HepG2 (cell line): ENCODE results near the gene PMFBP1. TPM values are rescaled to one million over a fixed set of nuclear protein-coding genes. Genes with fewer than 3 reads are reported as not detected.

Experiments
- IKZF4 ChIP-seq: sonication (generic); formaldehyde crosslinking; IDR thresholded peaks from 2 replicates; pipeline ENCODE4 v1.5.1; 2020; ENCODE audit warnings: borderline replicate concordance, mild to moderate bottlenecking, low read depth, missing genetic modification reagents; ENCODE audit errors: not compliant biosample characterization
- KDM2A ChIP-seq: sonication (generic); formaldehyde crosslinking; IDR thresholded peaks from 2 replicates; pipeline ENCODE4 v1.4.0; 2020; ENCODE audit warnings: low read depth, missing genetic modification reagents, borderline replicate concordance
- SATB2 ChIP-seq: sonication (generic); formaldehyde crosslinking; IDR thresholded peaks from 2 replicates; pipeline ENCODE4 v1.5.0; 2020; ENCODE audit warnings: missing genetic modification reagents
- SIN3A ChIP-seq: IDR thresholded peaks from 2 replicates; pipeline ENCODE4 v1.6.1; 2011; ENCODE audit warnings: low read depth, mild to moderate bottlenecking, control low read depth, low read length, borderline replicate concordance
- ZBTB1 ChIP-seq: sonication (generic); formaldehyde crosslinking; IDR thresholded peaks from 2 replicates; pipeline ENCODE4 v1.4.0; 2020; ENCODE audit warnings: missing genetic modification reagents, borderline replicate concordance
- ZFX ChIP-seq: sonication (generic); formaldehyde crosslinking; IDR thresholded peaks from 2 replicates; pipeline ENCODE4 v1.4.0; 2020; ENCODE audit warnings: mild to moderate bottlenecking, low read depth, missing genetic modification reagents, moderate library complexity
- ZNF263 ChIP-seq: sonication (generic); formaldehyde crosslinking; IDR thresholded peaks from 2 replicates; pipeline ENCODE4 v1.4.0; 2020; ENCODE audit warnings: missing genetic modification reagents
- ZNF335 ChIP-seq: sonication (generic); formaldehyde crosslinking; IDR thresholded peaks from 2 replicates; pipeline ENCODE4 v1.4.0; 2020; ENCODE audit warnings: missing genetic modification reagents
- ZNF343 ChIP-seq: sonication (generic); formaldehyde crosslinking; IDR thresholded peaks from 2 replicates; pipeline ENCODE4 v1.4.0; 2020; ENCODE audit warnings: mild to moderate bottlenecking, missing genetic modification reagents
- ZNF567 ChIP-seq: sonication (generic); formaldehyde crosslinking; IDR thresholded peaks from 2 replicates; pipeline ENCODE4 v1.8.1; 2023; ENCODE audit warnings: mild to moderate bottlenecking, missing genetic modification reagents, borderline replicate concordance
- polyA plus RNA-seq, 8 experiments: library from polyadenylated mRNA; depleted of rRNA in 3 of 8; stranded (reverse) in 7 of 8; unstranded in 1 of 8; fragments of >200 nt; fragmentation: Illumina TruSeq in 4 of 8; extraction: Trizol in 4 of 8; gene quantifications; 2 replicates each; pipeline versions ENCODE4 v1.2.1 to v1.2.3, GENCODE V29; 2011 to 2016; ENCODE audit warnings: low read depth in 4 of 8, missing spikeins in 1 of 8, mixed read lengths in 1 of 8; ENCODE audit not compliant: insufficient read depth in 1 of 8
- total RNA-seq, 5 experiments: library from RNA; depleted of rRNA; stranded (reverse); fragments of >200 nt; fragmentation: Illumina TruSeq; extraction: Trizol; gene quantifications; 2 replicates each; pipeline ENCODE4 v1.2.3, GENCODE V29; 2016; ENCODE audit warnings: low read depth in 1 of 5
- TF ChIP-seq, protein P1 (sequence below), 2 experiments: sonication (generic) in 1 of 2; formaldehyde crosslinking in 1 of 2; IDR thresholded peaks; 2 replicates each; pipeline versions ENCODE4 v1.4.0 to v1.6.1; 2018 to 2020; ENCODE audit warnings: missing genetic modification reagents in 2 of 2, borderline replicate concordance in 1 of 2, low read depth in 1 of 2, mild to moderate bottlenecking in 1 of 2, missing biosample characterization in 1 of 2
- TF ChIP-seq, protein P2 (sequence below): sonication (generic); formaldehyde crosslinking; IDR thresholded peaks from 2 replicates; pipeline ENCODE4 v1.9.0; 2021; ENCODE audit warnings: mild to moderate bottlenecking, missing genetic modification reagents
- TF ChIP-seq, protein P3 (sequence below): sonication (generic); formaldehyde crosslinking; IDR thresholded peaks from 2 replicates; pipeline ENCODE4 v1.4.0; 2020; ENCODE audit warnings: missing genetic modification reagents

Gene PMFBP1
- total and polyA plus RNA-seq, 2 of the 13 experiments (the other 11 are each of a cell fraction or from before 2014, with no cell fraction given) = 1.9 to 3.8 TPM

DNA sequence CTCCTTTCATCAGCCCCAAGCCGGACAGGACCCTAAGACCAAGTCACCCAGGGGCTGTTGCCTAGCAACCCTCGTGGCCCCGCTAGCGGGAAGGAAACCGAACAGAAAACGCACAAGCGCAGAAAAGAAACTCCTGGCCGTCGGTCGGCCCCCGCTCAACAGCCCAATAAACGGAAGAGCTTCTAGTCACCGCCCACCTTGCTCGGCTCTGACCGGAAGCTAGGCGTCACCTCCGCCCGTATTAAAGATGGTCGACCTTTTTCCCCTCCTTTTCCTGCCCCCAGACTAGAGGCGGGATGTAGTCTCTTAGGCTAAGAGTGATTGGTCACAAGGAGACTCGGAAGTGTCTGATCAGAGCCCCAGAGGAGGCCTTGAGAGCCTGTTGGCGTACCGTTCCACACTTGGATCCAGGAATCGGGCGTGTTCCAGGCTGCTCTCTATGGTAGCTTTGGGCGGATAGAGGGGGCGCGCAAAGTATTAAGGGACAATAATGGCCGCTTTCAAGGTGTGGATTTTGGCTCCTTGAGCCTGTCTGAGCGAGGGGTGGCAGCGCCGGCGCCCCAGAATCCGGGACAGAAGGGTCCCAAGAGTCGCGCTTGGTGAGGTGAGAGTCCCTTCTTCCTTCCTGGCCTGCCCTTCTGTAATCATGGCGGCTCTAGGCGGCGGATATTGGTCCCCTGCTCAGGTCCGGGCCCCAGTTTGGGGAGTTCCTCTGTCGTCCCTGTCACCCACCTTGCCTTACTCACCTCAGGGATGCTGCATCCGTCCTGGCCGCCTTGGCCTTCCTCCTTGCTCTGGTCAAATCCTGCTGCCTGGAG, 78.3 kb downstream of the PMFBP1 start, which contains the start of the genes DHX38 and TXNL4B (continued):
- TF ChIP-seq, protein P1, sequence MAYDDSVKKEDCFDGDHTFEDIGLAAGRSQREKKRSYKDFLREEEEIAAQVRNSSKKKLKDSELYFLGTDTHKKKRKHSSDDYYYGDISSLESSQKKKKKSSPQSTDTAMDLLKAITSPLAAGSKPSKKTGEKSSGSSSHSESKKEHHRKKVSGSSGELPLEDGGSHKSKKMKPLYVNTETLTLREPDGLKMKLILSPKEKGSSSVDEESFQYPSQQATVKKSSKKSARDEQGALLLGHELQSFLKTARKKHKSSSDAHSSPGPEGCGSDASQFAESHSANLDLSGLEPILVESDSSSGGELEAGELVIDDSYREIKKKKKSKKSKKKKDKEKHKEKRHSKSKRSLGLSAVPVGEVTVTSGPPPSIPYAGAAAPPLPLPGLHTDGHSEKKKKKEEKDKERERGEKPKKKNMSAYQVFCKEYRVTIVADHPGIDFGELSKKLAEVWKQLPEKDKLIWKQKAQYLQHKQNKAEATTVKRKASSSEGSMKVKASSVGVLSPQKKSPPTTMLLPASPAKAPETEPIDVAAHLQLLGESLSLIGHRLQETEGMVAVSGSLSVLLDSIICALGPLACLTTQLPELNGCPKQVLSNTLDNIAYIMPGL (CRISPR knock-in tag; IDR thresholded peaks at IDR 0.05; ENCODE audit: borderline replicate concordance in 1 of 2, low read depth in 1 of 2) = peak; percentile 53 to 70; a peak in 3 of 4 replicates
- TF ChIP-seq ZNF263 (CRISPR knock-in tag) = 0 out of 2 replicates have a peak, but pooled peaks have one; percentile 14
- peak; percentile 94 for TF ChIP-seq ZFX (CRISPR knock-in tag)
- no peak for TF ChIP-seq IKZF4 (CRISPR knock-in tag)
- TF ChIP-seq KDM2A (CRISPR knock-in tag) = peak; percentile 85
- TF ChIP-seq ZNF335 (CRISPR knock-in tag) = peak; percentile 85
- TF ChIP-seq, protein P2, sequence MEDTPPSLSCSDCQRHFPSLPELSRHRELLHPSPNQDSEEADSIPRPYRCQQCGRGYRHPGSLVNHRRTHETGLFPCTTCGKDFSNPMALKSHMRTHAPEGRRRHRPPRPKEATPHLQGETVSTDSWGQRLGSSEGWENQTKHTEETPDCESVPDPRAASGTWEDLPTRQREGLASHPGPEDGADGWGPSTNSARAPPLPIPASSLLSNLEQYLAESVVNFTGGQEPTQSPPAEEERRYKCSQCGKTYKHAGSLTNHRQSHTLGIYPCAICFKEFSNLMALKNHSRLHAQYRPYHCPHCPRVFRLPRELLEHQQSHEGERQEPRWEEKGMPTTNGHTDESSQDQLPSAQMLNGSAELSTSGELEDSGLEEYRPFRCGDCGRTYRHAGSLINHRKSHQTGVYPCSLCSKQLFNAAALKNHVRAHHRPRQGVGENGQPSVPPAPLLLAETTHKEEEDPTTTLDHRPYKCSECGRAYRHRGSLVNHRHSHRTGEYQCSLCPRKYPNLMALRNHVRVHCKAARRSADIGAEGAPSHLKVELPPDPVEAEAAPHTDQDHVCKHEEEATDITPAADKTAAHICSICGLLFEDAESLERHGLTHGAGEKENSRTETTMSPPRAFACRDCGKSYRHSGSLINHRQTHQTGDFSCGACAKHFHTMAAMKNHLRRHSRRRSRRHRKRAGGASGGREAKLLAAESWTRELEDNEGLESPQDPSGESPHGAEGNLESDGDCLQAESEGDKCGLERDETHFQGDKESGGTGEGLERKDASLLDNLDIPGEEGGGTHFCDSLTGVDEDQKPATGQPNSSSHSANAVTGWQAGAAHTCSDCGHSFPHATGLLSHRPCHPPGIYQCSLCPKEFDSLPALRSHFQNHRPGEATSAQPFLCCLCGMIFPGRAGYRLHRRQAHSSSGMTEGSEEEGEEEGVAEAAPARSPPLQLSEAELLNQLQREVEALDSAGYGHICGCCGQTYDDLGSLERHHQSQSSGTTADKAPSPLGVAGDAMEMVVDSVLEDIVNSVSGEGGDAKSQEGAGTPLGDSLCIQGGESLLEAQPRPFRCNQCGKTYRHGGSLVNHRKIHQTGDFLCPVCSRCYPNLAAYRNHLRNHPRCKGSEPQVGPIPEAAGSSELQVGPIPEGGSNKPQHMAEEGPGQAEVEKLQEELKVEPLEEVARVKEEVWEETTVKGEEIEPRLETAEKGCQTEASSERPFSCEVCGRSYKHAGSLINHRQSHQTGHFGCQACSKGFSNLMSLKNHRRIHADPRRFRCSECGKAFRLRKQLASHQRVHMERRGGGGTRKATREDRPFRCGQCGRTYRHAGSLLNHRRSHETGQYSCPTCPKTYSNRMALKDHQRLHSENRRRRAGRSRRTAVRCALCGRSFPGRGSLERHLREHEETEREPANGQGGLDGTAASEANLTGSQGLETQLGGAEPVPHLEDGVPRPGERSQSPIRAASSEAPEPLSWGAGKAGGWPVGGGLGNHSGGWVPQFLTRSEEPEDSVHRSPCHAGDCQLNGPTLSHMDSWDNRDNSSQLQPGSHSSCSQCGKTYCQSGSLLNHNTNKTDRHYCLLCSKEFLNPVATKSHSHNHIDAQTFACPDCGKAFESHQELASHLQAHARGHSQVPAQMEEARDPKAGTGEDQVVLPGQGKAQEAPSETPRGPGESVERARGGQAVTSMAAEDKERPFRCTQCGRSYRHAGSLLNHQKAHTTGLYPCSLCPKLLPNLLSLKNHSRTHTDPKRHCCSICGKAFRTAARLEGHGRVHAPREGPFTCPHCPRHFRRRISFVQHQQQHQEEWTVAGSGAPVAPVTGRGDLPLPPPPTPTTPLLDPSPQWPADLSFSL (CRISPR knock-in tag) = no peak
- TF ChIP-seq, protein P3, sequence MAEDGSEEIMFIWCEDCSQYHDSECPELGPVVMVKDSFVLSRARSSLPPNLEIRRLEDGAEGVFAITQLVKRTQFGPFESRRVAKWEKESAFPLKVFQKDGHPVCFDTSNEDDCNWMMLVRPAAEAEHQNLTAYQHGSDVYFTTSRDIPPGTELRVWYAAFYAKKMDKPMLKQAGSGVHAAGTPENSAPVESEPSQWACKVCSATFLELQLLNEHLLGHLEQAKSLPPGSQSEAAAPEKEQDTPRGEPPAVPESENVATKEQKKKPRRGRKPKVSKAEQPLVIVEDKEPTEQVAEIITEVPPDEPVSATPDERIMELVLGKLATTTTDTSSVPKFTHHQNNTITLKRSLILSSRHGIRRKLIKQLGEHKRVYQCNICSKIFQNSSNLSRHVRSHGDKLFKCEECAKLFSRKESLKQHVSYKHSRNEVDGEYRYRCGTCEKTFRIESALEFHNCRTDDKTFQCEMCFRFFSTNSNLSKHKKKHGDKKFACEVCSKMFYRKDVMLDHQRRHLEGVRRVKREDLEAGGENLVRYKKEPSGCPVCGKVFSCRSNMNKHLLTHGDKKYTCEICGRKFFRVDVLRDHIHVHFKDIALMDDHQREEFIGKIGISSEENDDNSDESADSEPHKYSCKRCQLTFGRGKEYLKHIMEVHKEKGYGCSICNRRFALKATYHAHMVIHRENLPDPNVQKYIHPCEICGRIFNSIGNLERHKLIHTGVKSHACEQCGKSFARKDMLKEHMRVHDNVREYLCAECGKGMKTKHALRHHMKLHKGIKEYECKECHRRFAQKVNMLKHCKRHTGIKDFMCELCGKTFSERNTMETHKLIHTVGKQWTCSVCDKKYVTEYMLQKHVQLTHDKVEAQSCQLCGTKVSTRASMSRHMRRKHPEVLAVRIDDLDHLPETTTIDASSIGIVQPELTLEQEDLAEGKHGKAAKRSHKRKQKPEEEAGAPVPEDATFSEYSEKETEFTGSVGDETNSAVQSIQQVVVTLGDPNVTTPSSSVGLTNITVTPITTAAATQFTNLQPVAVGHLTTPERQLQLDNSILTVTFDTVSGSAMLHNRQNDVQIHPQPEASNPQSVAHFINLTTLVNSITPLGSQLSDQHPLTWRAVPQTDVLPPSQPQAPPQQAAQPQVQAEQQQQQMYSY (CRISPR knock-in tag) = peak; percentile 67; the same call in 1 of the 2 replicates
- peak; percentile 89 for TF ChIP-seq SIN3A
- no peak for TF ChIP-seq ZBTB1 (CRISPR knock-in tag)
- peak; percentile 93; the same call in 1 of the 2 replicates for TF ChIP-seq ZNF567 (CRISPR knock-in tag)
- TF ChIP-seq SATB2 = no peak
- TF ChIP-seq ZNF343 (CRISPR knock-in tag) = no peak
